C4-2B (cell line): ENCODE data around the gene GPATCH3.
"Not testable (repeated sequence)": the region's sequence is repeated elsewhere in the genome, so short reads cannot be mapped to it uniquely, and the experiment has no call there.

Experiments
- H3K27ac ChIP-seq: fragments of 450-650 bp; 2 replicates; pipeline ENCODE4 v1.5.1; 2017
- ZFX ChIP-seq: fragments of 450-650 bp; IDR thresholded peaks from 2 replicates; pipeline ENCODE4 v1.6.1; 2017
- TF ChIP-seq, protein P1 (sequence below): fragments of 450-650 bp; conservative IDR thresholded peaks from 2 replicates; pipeline ENCODE4 v1.5.1; 2017; ENCODE audit warnings: mild to moderate bottlenecking

The GPATCH3 gene

GRCh38 chr1:26854906-26855305, 45.4 kb downstream of the GPATCH3 start:
- no peak overlapping the region for H3K27ac ChIP-seq
- TF ChIP-seq, protein P1, sequence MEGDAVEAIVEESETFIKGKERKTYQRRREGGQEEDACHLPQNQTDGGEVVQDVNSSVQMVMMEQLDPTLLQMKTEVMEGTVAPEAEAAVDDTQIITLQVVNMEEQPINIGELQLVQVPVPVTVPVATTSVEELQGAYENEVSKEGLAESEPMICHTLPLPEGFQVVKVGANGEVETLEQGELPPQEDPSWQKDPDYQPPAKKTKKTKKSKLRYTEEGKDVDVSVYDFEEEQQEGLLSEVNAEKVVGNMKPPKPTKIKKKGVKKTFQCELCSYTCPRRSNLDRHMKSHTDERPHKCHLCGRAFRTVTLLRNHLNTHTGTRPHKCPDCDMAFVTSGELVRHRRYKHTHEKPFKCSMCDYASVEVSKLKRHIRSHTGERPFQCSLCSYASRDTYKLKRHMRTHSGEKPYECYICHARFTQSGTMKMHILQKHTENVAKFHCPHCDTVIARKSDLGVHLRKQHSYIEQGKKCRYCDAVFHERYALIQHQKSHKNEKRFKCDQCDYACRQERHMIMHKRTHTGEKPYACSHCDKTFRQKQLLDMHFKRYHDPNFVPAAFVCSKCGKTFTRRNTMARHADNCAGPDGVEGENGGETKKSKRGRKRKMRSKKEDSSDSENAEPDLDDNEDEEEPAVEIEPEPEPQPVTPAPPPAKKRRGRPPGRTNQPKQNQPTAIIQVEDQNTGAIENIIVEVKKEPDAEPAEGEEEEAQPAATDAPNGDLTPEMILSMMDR, result no peak
- no peak for TF ChIP-seq ZFX

DNA sequence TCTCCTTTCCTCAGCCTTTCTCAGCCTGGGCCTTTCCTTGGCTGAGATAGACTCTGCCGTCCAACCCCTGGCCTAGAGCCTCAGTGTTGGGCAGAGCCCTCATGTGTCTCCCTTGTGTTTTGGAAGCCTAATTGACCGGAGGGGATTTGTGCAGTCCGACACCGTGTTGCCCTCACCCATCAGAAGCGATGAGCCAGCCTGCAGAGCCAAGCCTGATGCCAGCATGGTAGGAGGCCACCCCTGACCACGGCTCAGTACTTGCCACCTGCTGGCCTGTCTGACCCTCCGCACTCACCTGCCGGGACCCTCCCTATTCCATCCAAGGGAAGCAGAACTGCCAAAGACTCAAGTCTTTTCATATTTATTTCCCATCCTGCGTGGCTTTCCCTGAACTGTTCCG, 46.7 kb downstream of the GPATCH3 start:
- H3K27ac ChIP-seq, result no peak overlapping the region
- no peak for TF ChIP-seq ZFX
- TF ChIP-seq, protein P1, result no peak

DNA sequence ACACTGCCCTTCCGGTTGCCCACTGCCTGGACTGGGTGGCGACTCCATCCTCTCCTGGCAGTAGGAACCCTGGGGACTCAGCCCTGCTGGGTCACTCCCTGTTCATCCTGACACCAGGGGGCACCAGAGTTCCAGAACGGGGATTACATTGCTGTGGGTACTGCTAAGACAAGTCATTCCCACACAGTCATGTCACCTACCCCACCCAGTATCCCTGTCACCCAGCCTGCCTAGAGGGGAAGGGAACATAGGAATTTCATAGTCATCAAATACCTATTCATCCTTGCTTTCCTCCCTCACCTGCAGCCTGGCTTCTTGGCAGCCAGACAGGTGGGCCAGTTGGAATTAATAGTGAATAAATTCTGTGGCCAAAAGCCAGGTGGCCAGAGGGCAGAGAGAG, 47.1 kb downstream of the GPATCH3 start:
- TF ChIP-seq ZFX, result no peak
- TF ChIP-seq, protein P1, result peak; percentile 92

GRCh38 chr1:26852701-26853100, 47.6 kb downstream of the GPATCH3 start:
- no peak overlapping the region for H3K27ac ChIP-seq

More for the DNA sequence above, 47.1 kb downstream of the GPATCH3 start:
- no peak overlapping the region for H3K27ac ChIP-seq

DNA sequence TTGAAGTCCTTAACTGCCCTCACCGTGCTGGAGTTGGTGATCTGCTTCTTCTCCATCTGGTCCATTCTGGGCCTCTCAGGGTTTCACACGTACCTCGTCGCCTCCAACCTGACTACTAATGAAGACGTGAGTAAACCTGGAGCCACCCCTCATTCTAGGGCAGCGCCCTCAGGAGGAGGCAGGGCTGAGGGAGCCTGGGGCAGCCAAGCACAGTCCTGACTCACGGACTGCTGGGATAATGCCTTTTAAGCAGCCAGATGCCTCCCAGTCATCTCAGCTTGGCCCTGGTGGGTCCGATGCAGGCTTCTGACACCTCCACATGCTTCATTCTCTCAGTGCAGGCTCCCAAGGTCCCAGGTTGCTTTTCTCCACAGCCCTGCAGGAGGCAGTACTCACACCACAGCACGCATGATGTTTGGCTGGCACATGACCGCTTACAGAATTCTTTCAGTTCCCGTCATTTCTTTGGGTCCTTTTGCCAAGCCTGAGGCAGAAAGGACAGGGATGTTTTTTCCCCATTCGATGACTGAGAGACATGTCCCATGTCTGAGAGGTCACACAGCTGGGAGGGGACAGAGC, 49.1 kb downstream of the GPATCH3 start:
- no peak overlapping the region for H3K27ac ChIP-seq
- TF ChIP-seq, protein P1, result no peak
- TF ChIP-seq ZFX, result no peak

More at GRCh38 chr1:26852701-26853100, 47.6 kb downstream of the GPATCH3 start:
- no peak for TF ChIP-seq ZFX
- TF ChIP-seq, protein P1, result no peak

DNA sequence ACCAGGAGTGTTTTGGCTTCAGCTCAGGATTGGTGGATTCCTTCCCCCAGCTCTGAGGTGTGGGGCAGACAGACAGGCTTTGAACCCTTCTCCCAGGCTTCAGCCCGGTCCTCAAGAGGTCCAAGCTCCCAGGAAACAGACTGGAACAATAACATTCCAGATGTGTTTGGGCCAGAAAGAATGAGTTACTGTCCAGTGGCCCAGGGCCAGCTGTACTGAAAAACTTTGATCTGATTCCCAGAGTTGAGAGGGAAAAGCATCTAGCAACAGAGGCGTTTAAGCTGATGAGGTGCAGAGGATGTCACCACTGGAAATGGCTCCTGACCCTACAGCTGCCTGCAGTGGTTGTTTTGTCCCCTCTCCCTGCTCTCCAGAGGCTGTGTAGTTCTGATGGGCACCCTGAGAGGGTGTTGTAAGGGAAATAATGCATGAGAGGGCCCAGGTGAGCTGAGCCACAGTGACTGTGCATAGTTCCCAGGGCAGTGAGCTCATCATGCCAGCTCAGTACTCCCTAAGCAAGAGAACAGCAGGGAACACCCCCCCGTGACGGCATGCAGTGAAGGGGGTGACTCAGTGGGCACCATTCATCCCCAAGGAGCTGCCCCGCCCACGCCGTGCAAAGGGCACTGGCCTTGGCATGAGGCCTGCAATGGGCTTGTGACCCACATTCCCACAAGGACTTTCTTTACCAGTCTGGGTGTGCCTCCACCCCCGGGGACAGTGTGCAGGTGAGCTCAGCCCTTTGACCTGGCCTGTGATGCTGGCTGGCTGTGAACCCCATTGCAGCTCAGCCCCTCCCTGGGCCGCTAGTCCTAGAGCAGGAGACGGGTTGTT, 51.1 kb downstream of the GPATCH3 start:
- H3K27ac ChIP-seq, result no peak overlapping the region

DNA sequence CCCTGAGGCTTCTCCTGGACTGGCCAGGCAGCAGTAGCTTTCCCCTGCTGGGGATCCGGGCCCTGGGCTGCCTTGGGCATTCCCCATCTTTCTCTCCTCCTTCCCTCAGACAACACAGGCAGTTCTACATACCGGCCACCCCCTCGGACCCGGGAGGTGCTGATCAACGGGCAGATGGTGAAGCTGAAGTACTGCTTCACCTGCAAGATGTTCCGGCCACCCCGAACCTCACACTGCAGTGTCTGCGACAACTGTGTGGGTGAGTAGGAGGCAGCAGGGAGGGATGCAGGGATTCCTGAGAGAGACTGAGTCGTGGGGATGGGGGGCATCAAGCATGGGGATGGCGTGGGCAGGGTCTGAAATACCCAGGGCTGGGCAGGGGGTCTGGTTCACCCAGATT, 51.8 kb downstream of the GPATCH3 start:
- TF ChIP-seq, protein P1, result no peak
- TF ChIP-seq ZFX, result no peak
- no peak overlapping the region for H3K27ac ChIP-seq

More for the DNA sequence above, 51.1 kb downstream of the GPATCH3 start:
- TF ChIP-seq, protein P1, result no peak
- no peak for TF ChIP-seq ZFX

DNA sequence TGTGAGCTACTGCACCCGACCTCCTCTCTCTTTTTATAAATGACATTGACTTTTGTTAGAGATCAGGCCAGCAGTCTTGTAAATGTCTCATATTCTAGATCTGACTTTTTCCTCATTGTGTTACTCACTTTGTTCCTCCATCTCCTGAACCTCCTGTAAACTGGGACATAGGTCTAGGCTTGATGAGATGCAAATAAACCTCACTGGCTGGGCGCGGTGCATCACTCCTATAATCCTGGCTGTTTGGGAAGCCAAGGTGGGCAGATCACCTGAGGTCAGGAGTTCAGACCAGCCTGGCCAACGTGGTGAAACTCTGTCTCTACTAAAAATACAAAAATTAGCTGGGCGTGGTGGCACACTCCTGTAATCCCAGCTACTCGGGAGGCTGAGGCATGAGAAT, 52.4 kb downstream of the GPATCH3 start:
- H3K27ac ChIP-seq, result not testable (repeated sequence)
